Activated naive CD4-positive, alpha-beta T cell treated with Interleukin-2 at 50 U/mL for 16 hours (primary cell): ENCODE results near the gene CARMIL1.

Source experiments
- DNase-seq: peaks from one replicate; pipeline ENCODE4 v3.0.0-alpha.2; 2020

Gene CARMIL1

DNA sequence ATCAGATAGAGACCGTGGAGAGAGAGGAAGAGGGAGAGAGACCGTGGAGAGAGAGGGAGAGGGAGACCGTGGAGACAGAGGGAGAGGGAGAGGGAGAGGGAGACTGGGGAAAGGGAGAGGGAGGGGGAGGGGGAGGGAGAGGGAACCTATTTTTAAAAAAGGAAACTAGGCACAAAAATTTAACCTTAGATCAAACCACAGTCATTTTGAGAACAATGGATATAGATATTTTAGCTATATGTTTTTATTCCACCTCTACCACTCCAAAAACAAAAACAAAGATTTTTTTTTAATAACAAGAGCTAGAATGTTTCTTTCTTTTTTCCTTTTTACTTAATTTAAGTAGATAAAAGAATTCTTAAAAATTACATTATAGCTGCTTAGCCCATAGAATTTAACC is 307.8 kb downstream of the CARMIL1 start:
- no peak for DNase-seq

DNA sequence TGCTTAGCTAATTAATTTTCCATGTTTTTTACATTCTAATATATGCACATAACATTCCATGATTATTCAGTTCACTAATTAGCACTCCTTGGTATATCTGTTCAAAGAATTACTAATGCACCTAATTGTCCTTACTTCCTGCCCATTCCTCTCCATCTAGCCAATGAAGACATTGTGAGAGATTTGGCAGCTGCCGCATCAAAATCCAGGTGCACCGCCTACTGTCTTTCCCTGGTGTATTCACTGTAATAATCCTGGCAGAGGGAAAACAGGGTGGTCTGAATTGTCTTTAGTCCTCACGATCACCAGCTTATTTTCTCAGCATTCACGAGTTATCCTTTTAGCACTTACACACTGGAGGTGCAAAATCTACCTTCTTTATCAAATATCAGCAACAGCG is 311.8 kb downstream of the CARMIL1 start:
- DNase-seq: no peak

DNA sequence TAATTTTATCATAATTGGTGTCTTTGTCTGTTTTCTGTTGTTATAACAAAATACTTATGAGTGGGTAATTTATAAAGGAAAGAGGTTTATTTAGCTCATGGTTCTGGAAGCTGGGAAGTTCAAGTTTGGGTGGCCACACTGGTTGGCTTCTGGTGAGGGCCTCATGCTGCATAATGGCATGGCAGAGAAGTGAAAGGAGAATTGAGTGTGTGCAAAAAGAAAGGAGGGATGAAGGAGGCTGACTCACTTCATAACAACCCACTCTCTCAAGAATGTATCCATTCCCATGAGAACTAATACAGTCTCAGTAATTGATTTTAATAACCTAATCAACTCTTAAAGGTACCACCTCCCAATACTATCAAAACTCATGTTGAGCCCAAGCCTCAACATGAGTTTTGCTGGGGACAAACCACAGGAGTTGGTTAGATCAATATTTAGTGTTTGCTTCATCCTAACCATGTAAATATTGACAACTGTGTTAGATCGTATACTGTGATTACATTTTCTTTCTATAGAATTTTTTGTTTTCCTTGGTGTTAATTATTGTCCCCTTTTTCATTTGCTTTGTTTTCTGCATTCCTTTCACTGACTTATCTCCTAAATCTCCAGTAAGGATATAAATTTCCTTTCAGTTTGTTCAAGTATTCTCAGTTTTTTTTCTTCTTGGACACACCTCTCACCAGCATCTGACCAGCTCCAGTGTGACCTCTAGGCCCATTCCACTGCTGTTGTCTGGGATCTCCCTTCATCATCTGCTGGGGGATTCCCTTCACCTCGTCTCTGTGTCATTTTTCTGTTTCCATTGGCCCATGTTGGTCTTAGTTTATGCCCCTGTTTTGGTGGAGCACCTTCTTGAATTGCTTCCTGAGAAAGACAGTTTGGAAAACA is 318.0 kb downstream of the CARMIL1 start:
- no peak for DNase-seq

DNA sequence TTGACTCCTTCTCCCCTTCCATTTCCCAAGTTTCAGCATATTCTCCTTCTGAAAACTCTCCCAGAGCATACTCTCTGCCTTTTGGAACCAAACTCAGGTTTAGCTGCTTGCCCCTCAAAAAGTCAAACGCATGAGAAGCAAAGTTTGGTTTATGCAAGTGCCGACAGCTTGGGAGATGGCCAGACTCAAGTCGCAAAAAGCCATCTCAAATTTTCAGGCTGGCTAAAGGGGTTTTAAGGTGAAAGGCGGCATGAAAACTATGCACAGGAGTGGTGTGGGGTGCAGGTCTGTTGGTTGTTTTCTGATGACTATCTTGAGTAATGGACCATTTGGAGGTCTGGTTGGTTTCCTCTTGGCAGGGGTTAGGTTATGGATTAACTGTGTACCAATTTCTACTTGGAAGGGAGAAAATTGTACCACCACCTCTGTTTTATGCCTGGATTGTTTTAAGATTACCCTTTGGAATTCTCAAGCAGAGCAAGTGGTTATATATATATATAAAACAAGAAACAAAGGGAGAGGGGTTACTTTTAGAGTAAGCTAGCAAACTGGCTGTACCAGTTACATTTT is 320.4 kb downstream of the CARMIL1 start:
- no peak for DNase-seq

- DNase-seq: no peak
Observed at GRCh38 chr6:25601800-25602673, 322.9 kb downstream of the CARMIL1 start.

DNA sequence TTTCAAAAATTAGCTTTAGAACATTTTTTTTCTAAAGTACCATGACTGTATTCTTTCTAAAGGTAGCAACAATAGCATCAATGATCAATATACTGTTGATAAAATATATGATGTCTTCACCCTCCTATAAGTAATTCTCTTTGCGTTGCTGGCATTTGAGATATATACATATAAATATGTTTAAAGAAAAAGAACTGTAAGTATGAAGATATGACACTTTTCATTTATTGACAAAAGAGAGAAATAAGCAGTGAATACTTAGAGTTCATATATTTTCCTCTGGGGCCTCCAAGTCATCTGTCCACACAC is 323.5 kb downstream of the CARMIL1 start:
- no peak for DNase-seq

DNA sequence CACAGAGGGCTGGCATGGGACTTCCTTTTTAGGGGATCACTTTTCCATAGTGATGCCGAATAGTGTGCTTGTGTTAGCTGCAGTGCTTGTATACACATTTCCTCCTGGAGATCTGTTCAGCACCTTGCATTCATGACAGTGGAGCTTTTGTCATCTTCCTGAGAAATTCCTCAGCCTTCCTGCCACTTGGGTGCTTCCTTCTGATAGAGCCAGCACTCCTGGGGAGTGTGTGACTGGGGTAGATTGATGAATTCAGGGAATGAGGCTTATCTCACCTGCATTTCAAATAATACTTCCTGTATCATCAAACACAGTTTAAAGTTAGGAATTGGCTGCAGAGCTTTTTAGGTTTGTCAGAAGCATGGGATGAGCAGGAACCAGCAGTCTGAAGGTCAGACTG is 324.1 kb downstream of the CARMIL1 start:
- DNase-seq: no peak

DNA sequence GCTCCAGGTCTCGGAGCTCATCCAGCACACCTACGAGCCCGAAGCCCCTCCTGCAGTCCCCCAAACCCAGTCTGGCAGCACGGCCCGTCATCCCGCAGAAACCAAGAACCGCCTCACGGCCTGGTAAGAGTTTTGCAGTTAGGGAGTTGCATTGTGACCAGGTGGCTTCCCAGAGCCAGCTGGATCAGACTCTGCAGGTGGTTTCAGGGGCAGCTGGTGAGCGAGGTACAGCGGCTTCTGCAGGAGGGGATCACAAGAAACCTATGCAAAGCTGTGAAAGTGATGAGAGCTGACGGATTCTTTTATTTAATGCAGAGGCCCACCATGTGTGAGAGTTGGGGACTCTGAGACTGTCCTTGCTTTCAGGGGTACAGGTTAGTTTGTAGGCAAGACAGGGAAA is 327.0 kb downstream of the CARMIL1 start:
- no peak for DNase-seq

GRCh38 chr6:25608558-25609174 is 329.5 kb downstream of the CARMIL1 start:
- DNase-seq: no peak

GRCh38 chr6:25612666-25613065 is 333.5 kb downstream of the CARMIL1 start:
- DNase-seq: no peak

DNA sequence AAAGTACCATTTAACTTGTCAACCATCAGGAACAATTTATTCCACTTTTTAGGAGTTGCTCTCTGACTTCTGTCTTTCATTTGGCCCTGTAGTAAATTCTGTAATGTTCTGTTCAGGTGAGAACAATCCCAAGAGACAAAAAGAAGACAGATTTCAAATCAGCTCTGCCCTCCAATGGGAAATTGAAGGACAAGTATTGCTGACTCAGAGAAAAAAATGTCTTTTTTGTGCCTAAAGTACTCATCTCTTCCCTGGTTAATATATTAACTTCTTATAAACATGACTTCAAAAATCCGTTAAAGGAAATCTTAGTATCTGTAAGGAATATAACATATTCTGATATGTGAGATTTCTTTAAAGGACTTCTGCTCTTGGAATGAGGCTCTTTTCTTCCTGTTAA is 334.2 kb downstream of the CARMIL1 start:
- no peak for DNase-seq

GRCh38 chr6:25614052-25614451 is 334.9 kb downstream of the CARMIL1 start:
- no peak for DNase-seq

- no peak for DNase-seq
Observed at GRCh38 chr6:25615471-25615870, 336.3 kb downstream of the CARMIL1 start.

DNA sequence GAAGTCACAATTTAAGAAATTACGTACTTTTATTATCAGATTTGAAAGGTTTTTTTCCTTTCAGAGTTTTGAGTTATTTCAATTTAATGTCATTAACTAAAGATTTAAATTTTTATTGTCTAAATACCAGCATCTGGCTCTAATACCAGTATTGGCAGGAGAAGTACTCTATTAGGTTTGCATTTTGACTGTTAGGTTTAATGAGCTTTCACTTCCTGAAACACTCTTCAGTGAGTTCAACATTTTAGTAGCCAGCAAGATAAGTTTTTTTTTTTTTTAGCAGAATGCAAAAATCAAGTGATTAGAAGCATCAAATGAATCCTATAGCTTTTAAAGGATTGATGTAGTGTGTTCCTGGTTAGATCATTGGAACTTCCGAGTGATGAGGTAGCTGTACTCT is 338.8 kb downstream of the CARMIL1 start:
- DNase-seq: no peak

DNA sequence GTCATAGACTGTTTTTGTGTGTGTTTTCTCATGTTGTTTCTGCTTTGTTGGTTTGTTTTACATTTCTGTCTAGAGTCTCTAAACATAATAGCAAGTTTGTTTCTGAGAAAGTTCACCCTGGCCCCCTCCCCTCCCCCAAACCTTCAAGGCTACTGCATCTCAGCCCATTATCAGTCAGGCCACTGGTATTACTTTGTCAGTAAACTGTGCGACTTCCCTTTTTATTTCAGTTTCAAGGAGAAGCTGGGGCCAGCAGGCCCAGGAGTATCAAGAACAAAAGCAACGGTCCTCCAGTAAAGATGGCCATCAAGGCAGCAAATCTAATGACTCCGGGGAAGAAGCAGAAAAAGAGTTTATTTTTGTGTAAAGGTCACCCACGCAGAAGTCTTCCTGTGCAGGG is 340.0 kb downstream of the CARMIL1 start:
- DNase-seq: no peak

GRCh38 chr6:25620391-25620790 is 341.2 kb downstream of the CARMIL1 start:
- DNase-seq: no peak

DNA sequence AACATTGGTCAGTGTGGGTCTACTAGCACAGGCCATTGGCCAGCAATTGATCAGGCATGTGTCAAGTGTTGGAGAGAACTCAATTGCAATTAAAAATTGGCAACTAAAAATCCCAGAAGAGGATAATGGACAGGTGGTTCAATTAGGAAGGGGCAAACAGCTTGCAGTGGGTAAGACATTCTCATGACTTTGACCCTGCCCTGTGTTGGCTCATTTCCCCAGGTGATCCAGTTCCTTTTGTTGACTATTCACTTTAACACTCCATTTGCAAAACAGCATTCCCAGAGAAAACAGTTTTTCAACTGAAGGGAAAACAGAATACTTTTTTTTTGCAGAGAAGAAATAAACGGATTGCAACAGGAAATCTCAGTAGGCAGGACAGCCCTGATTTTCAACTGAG is 343.9 kb downstream of the CARMIL1 start:
- DNase-seq: no peak

DNA sequence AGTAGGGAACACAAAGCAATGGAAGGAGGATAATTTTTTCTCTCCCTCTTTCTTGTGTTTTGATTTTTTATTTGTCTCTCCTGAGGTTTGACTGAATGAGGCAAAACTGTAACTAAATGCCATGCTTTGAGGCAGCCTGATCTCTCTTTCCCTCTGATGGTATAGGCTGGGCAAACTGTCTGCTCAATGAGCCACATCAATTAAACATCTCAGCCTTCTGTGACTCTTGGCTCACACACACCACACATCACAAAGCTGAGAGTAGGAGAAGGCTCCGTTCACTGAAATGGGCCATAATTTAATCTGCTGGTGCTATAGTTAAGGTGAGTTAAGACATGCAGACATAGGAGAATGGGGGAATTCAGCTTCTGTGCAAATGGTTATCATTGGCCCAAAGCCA is 344.7 kb downstream of the CARMIL1 start:
- no peak for DNase-seq

DNA sequence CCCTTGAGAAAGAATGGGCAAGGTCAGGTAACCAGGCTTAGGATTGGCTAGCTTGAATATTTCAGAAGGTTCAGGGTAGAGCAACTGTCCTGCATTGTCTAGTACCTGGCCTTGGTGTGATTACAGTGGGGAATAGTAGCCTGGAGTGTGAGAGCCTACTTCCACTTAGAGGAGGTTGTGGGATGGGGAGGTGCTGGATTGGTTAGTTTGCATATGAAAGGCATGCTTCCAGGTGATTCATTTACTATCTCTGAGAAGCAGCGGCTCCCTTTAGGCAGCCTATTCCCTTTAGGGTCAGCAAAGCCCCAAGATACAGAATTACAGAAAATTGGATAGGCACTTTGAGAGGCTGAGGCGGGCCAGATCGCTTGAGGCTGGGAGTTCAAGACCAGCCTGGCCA is 347.8 kb downstream of the CARMIL1 start:
- no peak for DNase-seq

DNA sequence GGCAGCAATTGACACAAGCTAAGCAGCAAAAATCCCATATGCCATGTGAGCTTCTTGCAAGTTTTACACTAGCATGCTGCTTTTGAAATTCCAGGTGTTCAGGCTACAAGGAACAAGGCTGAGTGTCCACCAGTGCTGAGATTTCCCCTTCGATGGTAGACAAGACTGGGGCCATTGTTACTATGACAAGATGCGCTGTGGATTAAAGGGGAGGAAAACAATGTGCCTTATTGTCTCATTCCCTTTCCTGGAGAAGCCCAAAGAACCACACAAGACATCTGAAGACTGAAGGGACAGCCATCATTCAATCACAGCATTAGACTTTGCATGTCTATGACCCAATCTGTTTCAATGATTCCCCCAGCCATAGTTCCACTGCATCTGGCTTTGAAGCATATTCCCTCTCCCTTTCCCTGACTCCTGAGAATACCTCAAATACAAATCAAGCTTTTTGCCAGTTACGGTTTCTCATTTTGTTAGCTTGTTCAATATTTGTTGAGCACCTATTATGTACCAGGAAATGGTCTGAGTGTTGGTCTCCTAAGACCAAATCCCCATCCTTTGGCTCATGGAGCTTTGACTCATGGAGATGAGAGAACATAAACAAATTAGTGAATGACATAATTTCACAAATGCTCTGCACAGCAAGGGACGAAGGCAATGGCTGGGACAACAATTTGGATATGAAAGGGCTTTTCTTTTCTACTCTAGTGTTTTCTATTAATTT is 349.5 kb downstream of the CARMIL1 start:
- no peak for DNase-seq

- DNase-seq: no peak
Observed at GRCh38 chr6:25629198-25629576, 350.0 kb downstream of the CARMIL1 start.

GRCh38 chr6:25630508-25631278 is 351.5 kb downstream of the CARMIL1 start:
- DNase-seq: no peak
